Measurements from ENCODE around the gene CNOT11.
"Not testable (repeated sequence)": the region's sequence is repeated elsewhere in the genome, so short reads cannot be mapped to it uniquely, and the experiment has no call there.

CNOT11 gene

GRCh38 chr2:101248756-101249155 lies 3.9 kb upstream of the CNOT11 start:
- H3K4me3 ChIP-seq (ENCODE audit: low read length); H3K27me3 ChIP-seq (ENCODE audit: insufficient read depth, low read length); H3K9me3 ChIP-seq (ENCODE audit: insufficient read depth, low read depth, low read length); H3K36me3 ChIP-seq (ENCODE audit: insufficient read depth, low read length); H3K9ac ChIP-seq (ENCODE audit: low read depth, low read length); H3K27ac ChIP-seq (ENCODE audit: low read depth, low read length): not testable (repeated sequence)
- H3K4me1 ChIP-seq (ENCODE audit: insufficient read depth, low read length), result peaks cover 13% of the 10 kb centered on the region
- 95% methylated on average over 5 of the region's 5 CpGs for WGBS

GRCh38 chr2:101249826-101250225 lies 2.9 kb upstream of the CNOT11 start:
- H3K27me3 ChIP-seq (ENCODE audit: insufficient read depth, low read length), result no peaks in the 10 kb centered on the region
- H3K4me3 ChIP-seq (ENCODE audit: low read length), result no peak overlapping the region
- no peaks in the 10 kb centered on the region for H3K9me3 ChIP-seq (ENCODE audit: insufficient read depth, low read depth, low read length)
- no peaks in the 10 kb centered on the region for H3K36me3 ChIP-seq (ENCODE audit: insufficient read depth, low read length)
- H3K27ac ChIP-seq (ENCODE audit: low read depth, low read length), result no peak overlapping the region; the same call in 1 of the 2 replicates
- WGBS, result 50% methylated on average over 5 of the region's 5 CpGs
- H3K9ac ChIP-seq (ENCODE audit: low read depth, low read length), result no peak overlapping the region
- peaks cover 21% of the 10 kb centered on the region for H3K4me1 ChIP-seq (ENCODE audit: insufficient read depth, low read length)

GRCh38 chr2:101251246-101251781 lies 1.4 kb upstream of the CNOT11 start:
- not testable (repeated sequence) for H3K9me3 ChIP-seq (ENCODE audit: insufficient read depth, low read depth, low read length); H3K27me3 ChIP-seq (ENCODE audit: insufficient read depth, low read length); H3K36me3 ChIP-seq (ENCODE audit: insufficient read depth, low read length)
- peak overlapping the region; percentile 85 for H3K4me3 ChIP-seq (ENCODE audit: low read length)
- 13% methylated on average over 10 of the region's 10 CpGs for WGBS
- peaks cover 21% of the 10 kb centered on the region for H3K4me1 ChIP-seq (ENCODE audit: insufficient read depth, low read length)
- peak overlapping the region; percentile 83; the same call in 1 of the 2 replicates for H3K9ac ChIP-seq (ENCODE audit: low read depth, low read length)
- H3K27ac ChIP-seq (ENCODE audit: low read depth, low read length), result peak overlapping the region; percentile 87; the same call in 1 of the 2 replicates

GRCh38 chr2:101251844-101252407 lies 760 bp upstream of the CNOT11 start:
- Histone ChIP-seq H3K9ac (ENCODE audit: low read depth, low read length) (peak overlapping the region; percentile 83), H3K27me3 (ENCODE audit: insufficient read depth, low read length) (no peaks in the 10 kb centered on the region), H3K9me3 (ENCODE audit: insufficient read depth, low read depth, low read length) (no peaks in the 10 kb centered on the region), H3K4me1 (ENCODE audit: insufficient read depth, low read length) (peaks cover 21% of the 10 kb centered on the region), H3K27ac (ENCODE audit: low read depth, low read length) (peak overlapping the region; percentile 87), H3K36me3 (ENCODE audit: insufficient read depth, low read length) (no peaks in the 10 kb centered on the region), H3K4me3 (ENCODE audit: low read length) (peak overlapping the region; percentile 85)
- WGBS, result 7% methylated on average over 16 of the region's 16 CpGs

GRCh38 chr2:101253013-101253702 lies 472 bp downstream of the CNOT11 start:
- peak overlapping the region; percentile 89 for H3K27ac ChIP-seq (ENCODE audit: low read depth, low read length)
- H3K9me3 ChIP-seq (ENCODE audit: insufficient read depth, low read depth, low read length), result no peaks in the 10 kb centered on the region
- under 1% methylated on average over 64 of the region's 65 CpGs for WGBS
- peak overlapping the region; percentile 99 for H3K4me3 ChIP-seq (ENCODE audit: low read length)
- H3K27me3 ChIP-seq (ENCODE audit: insufficient read depth, low read length), result no peaks in the 10 kb centered on the region
- peaks cover 7% of the 10 kb centered on the region for H3K36me3 ChIP-seq (ENCODE audit: insufficient read depth, low read length)
- peaks cover 21% of the 10 kb centered on the region for H3K4me1 ChIP-seq (ENCODE audit: insufficient read depth, low read length)
- H3K9ac ChIP-seq (ENCODE audit: low read depth, low read length), result peak overlapping the region; percentile 87

GRCh38 chr2:101253703-101254450 lies 1.2 kb downstream of the CNOT11 start:
- H3K36me3 ChIP-seq (ENCODE audit: insufficient read depth, low read length), result peaks cover 14% of the 10 kb centered on the region
- H3K4me3 ChIP-seq (ENCODE audit: low read length), result peak overlapping the region; percentile 99
- no peak overlapping the region for H3K27ac ChIP-seq (ENCODE audit: low read depth, low read length)
- H3K9me3 ChIP-seq (ENCODE audit: insufficient read depth, low read depth, low read length), result no peaks in the 10 kb centered on the region
- H3K4me1 ChIP-seq (ENCODE audit: insufficient read depth, low read length), result peaks cover 21% of the 10 kb centered on the region
- no peaks in the 10 kb centered on the region for H3K27me3 ChIP-seq (ENCODE audit: insufficient read depth, low read length)
- peak overlapping the region; percentile 87 for H3K9ac ChIP-seq (ENCODE audit: low read depth, low read length)
- WGBS, result 49% methylated on average over 17 of the region's 17 CpGs

GRCh38 chr2:101255501-101255900 lies 2.8 kb downstream of the CNOT11 start:
- H3K36me3 ChIP-seq (ENCODE audit: insufficient read depth, low read length), result peaks cover 28% of the 10 kb centered on the region
- peaks cover 14% of the 10 kb centered on the region for H3K4me1 ChIP-seq (ENCODE audit: insufficient read depth, low read length)
- 90% methylated on average over 3 of the region's 3 CpGs for WGBS
- no peak overlapping the region for H3K9ac ChIP-seq (ENCODE audit: low read depth, low read length)
- no peaks in the 10 kb centered on the region for H3K9me3 ChIP-seq (ENCODE audit: insufficient read depth, low read depth, low read length)
- H3K27ac ChIP-seq (ENCODE audit: low read depth, low read length), result no peak overlapping the region
- no peak overlapping the region for H3K4me3 ChIP-seq (ENCODE audit: low read length)
- no peaks in the 10 kb centered on the region for H3K27me3 ChIP-seq (ENCODE audit: insufficient read depth, low read length)

- Histone ChIP-seq H3K27ac (ENCODE audit: low read depth, low read length) (no peak overlapping the region), H3K4me1 (ENCODE audit: insufficient read depth, low read length) (peaks cover 9% of the 10 kb centered on the region; the same call in 1 of the 2 replicates), H3K9ac (ENCODE audit: low read depth, low read length) (no peak overlapping the region), H3K27me3 (ENCODE audit: insufficient read depth, low read length) (no peaks in the 10 kb centered on the region), H3K36me3 (ENCODE audit: insufficient read depth, low read length) (peaks cover 36% of the 10 kb centered on the region), H3K4me3 (ENCODE audit: low read length) (no peak overlapping the region), H3K9me3 (ENCODE audit: insufficient read depth, low read depth, low read length) (no peaks in the 10 kb centered on the region)
- 91% methylated on average over 2 of the region's 2 CpGs for WGBS
Measured at GRCh38 chr2:101256316-101256715, 3.6 kb downstream of the CNOT11 start.

GRCh38 chr2:101258804-101259203 lies 6.1 kb downstream of the CNOT11 start:
- H3K4me3 ChIP-seq (ENCODE audit: low read length), result no peak overlapping the region
- H3K36me3 ChIP-seq (ENCODE audit: insufficient read depth, low read length), result peaks cover 58% of the 10 kb centered on the region
- WGBS, result 96% methylated on average over 8 of the region's 8 CpGs
- peaks cover 7% of the 10 kb centered on the region; the same call in 1 of the 2 replicates for H3K4me1 ChIP-seq (ENCODE audit: insufficient read depth, low read length)
- no peak overlapping the region for H3K27ac ChIP-seq (ENCODE audit: low read depth, low read length)
- no peak overlapping the region for H3K9ac ChIP-seq (ENCODE audit: low read depth, low read length)
- H3K27me3 ChIP-seq (ENCODE audit: insufficient read depth, low read length), result no peaks in the 10 kb centered on the region
- H3K9me3 ChIP-seq (ENCODE audit: insufficient read depth, low read depth, low read length), result no peaks in the 10 kb centered on the region

GRCh38 chr2:101262142-101262541 lies 9.5 kb downstream of the CNOT11 start:
- H3K36me3 ChIP-seq (ENCODE audit: insufficient read depth, low read length), result peaks cover 90% of the 10 kb centered on the region
- no peak overlapping the region for H3K4me3 ChIP-seq (ENCODE audit: low read length)
- no peaks in the 10 kb centered on the region for H3K27me3 ChIP-seq (ENCODE audit: insufficient read depth, low read length)
- 0 out of 2 replicates have a peak, but pooled peaks cover 9% of the 10 kb centered on the region for H3K4me1 ChIP-seq (ENCODE audit: insufficient read depth, low read length)
- no peaks in the 10 kb centered on the region for H3K9me3 ChIP-seq (ENCODE audit: insufficient read depth, low read depth, low read length)
- H3K9ac ChIP-seq (ENCODE audit: low read depth, low read length), result no peak overlapping the region
- WGBS, result 98% methylated on average over 3 of the region's 4 CpGs
- H3K27ac ChIP-seq (ENCODE audit: low read depth, low read length), result no peak overlapping the region

- H3K9me3 ChIP-seq (ENCODE audit: insufficient read depth, low read depth, low read length), result no peaks in the 10 kb centered on the region
- H3K4me3 ChIP-seq (ENCODE audit: low read length), result no peak overlapping the region
- no peaks in the 10 kb centered on the region for H3K27me3 ChIP-seq (ENCODE audit: insufficient read depth, low read length)
- H3K9ac ChIP-seq (ENCODE audit: low read depth, low read length), result no peak overlapping the region
- 89% methylated on average over 1 of the region's 1 CpG for WGBS
- peaks cover 94% of the 10 kb centered on the region for H3K36me3 ChIP-seq (ENCODE audit: insufficient read depth, low read length)
- H3K4me1 ChIP-seq (ENCODE audit: insufficient read depth, low read length), result 0 out of 2 replicates have a peak, but pooled peaks cover 9% of the 10 kb centered on the region
- H3K27ac ChIP-seq (ENCODE audit: low read depth, low read length), result no peak overlapping the region
Measured at GRCh38 chr2:101263377-101263800, 10.7 kb downstream of the CNOT11 start.
